H9 (cell line): ENCODE data around the gene SEMA3C. TPM values are rescaled to one million over a fixed set of nuclear protein-coding genes. Genes with fewer than 3 reads are reported as not detected.
A peak's percentile ranks its signal among the peaks of the same experiment; 100 is the strongest.

ENCODE experiments used
- DNase-seq: peaks from one replicate; pipeline ENCODE4 v3.0.0-alpha.2; 2017
- H2AFZ ChIP-seq: one replicate; pipeline ENCODE4 v1.6.1; 2013; ENCODE audit warnings: mild to moderate bottlenecking, low read length, control low read depth, moderate library complexity
- H2AK5ac ChIP-seq: 2 replicates; pipeline ENCODE4 v1.6.1; 2013; ENCODE audit warnings: low read length, control low read depth, mixed read lengths; ENCODE audit not compliant: insufficient read length
- H2BK120ac ChIP-seq: one replicate; pipeline ENCODE4 v1.6.1; 2013; ENCODE audit warnings: low read depth, mild to moderate bottlenecking, low read length, control low read depth, inconsistent platforms; ENCODE audit not compliant: poor library complexity, severe bottlenecking
- H2BK12ac ChIP-seq: 2 replicates; pipeline ENCODE4 v1.6.1; 2013; ENCODE audit warnings: low read length, control low read depth, mixed read lengths, low read depth; ENCODE audit not compliant: insufficient read length
- H2BK15ac ChIP-seq: 2 replicates; pipeline ENCODE4 v1.6.1; 2013; ENCODE audit warnings: low read depth, low read length, control low read depth
- H2BK20ac ChIP-seq: one replicate; pipeline ENCODE4 v1.6.1; 2013; ENCODE audit warnings: low read depth, mild to moderate bottlenecking, low read length, control low read depth, inconsistent platforms; ENCODE audit not compliant: poor library complexity, severe bottlenecking
- H2BK5ac ChIP-seq: 2 replicates; pipeline ENCODE4 v1.6.1; 2013; ENCODE audit warnings: low read length, control low read depth, mixed read lengths; ENCODE audit not compliant: insufficient read length
- H3K14ac ChIP-seq: 2 replicates; pipeline ENCODE4 v1.6.1; 2013; ENCODE audit warnings: low read length, control low read depth; ENCODE audit not compliant: insufficient read depth
- H3K18ac ChIP-seq: 2 replicates; pipeline ENCODE4 v1.6.1; 2013; ENCODE audit warnings: low read depth, mild to moderate bottlenecking, mixed read lengths, low read length, control low read depth; ENCODE audit not compliant: insufficient read length
- H3K23ac ChIP-seq: 2 replicates; pipeline ENCODE4 v1.6.1; 2013; ENCODE audit warnings: low read length, control low read depth, mixed read lengths, low read depth; ENCODE audit not compliant: insufficient read length
- H3K23me2 ChIP-seq: 2 replicates; pipeline ENCODE4 v1.6.1; 2013; ENCODE audit warnings: low read depth, mild to moderate bottlenecking, mixed read lengths, low read length, control low read depth; ENCODE audit not compliant: insufficient read length, poor library complexity, severe bottlenecking
- H3K27ac ChIP-seq: 2 replicates; pipeline ENCODE4 v1.5.1; 2013; ENCODE audit warnings: low read length, control low read depth, mixed read lengths, low read depth; ENCODE audit not compliant: insufficient read length
- H3K27me3 ChIP-seq: 2 replicates; pipeline ENCODE4 v1.6.1; 2013; ENCODE audit warnings: low read length, control low read depth, inconsistent platforms; ENCODE audit not compliant: insufficient read depth
- H3K4ac ChIP-seq: 2 replicates; pipeline ENCODE4 v1.6.1; 2013; ENCODE audit warnings: low read depth, mild to moderate bottlenecking, control low read depth, inconsistent platforms, low read length, moderate library complexity
- H3K4me1 ChIP-seq: 2 replicates; pipeline ENCODE4 v1.6.1; 2013; ENCODE audit warnings: low read length, control low read depth, inconsistent platforms; ENCODE audit not compliant: insufficient read depth
- H3K4me2 ChIP-seq: 2 replicates; pipeline ENCODE4 v1.6.1; 2013; ENCODE audit warnings: low read length, control low read depth, mixed read lengths; ENCODE audit not compliant: insufficient read length, insufficient read depth
- H3K56ac ChIP-seq: 2 replicates; pipeline ENCODE4 v1.6.1; 2013; ENCODE audit warnings: low read depth, mild to moderate bottlenecking, mixed read lengths, low read length, control low read depth; ENCODE audit not compliant: insufficient read length
- H3K79me1 ChIP-seq: 2 replicates; pipeline ENCODE4 v1.6.1; 2013; ENCODE audit warnings: low read depth, mild to moderate bottlenecking, moderate library complexity, low read length, control low read depth, inconsistent platforms; ENCODE audit not compliant: insufficient read depth, poor library complexity, severe bottlenecking
- H3K79me2 ChIP-seq: 2 replicates; pipeline ENCODE4 v1.6.1; 2013; ENCODE audit warnings: low read length, control low read depth, inconsistent platforms; ENCODE audit not compliant: insufficient read depth
- H3K9ac ChIP-seq: 2 replicates; pipeline ENCODE4 v1.6.1; 2013; ENCODE audit warnings: low read length, control low read depth, mixed read lengths; ENCODE audit not compliant: insufficient read length; ENCODE audit errors: extremely low read depth
- H3K9me3 ChIP-seq: one replicate; pipeline ENCODE4 v1.6.1; 2013; ENCODE audit warnings: low read depth, low read length, inconsistent platforms; ENCODE audit not compliant: control insufficient read depth
- H3T11ph ChIP-seq: one replicate; pipeline ENCODE4 v1.6.1; 2013; ENCODE audit warnings: mild to moderate bottlenecking, low read length, control low read depth, inconsistent platforms
- H4K20me1 ChIP-seq: one replicate; pipeline ENCODE4 v1.6.1; 2013; ENCODE audit not compliant: control insufficient read depth, insufficient read length, insufficient read depth
- H4K5ac ChIP-seq: 2 replicates; pipeline ENCODE4 v1.6.1; 2013; ENCODE audit warnings: low read depth, mild to moderate bottlenecking, mixed read lengths, low read length, control low read depth; ENCODE audit not compliant: insufficient read length
- H4K8ac ChIP-seq: replicated peaks from 2 replicates; pipeline ENCODE4 v1.6.1; 2013; ENCODE audit warnings: low read length, control low read depth, mixed read lengths, low read depth; ENCODE audit not compliant: insufficient read length
- H4K91ac ChIP-seq: 2 replicates; pipeline ENCODE4 v1.6.1; 2013; ENCODE audit warnings: low read depth, mild to moderate bottlenecking, moderate library complexity, mixed read lengths, low read length, control low read depth; ENCODE audit not compliant: insufficient read length
- H3K27ac Mint-ChIP-seq, 3 experiments: 2 replicates in 2 of 3; 3 replicates in 1 of 3; pipeline ENCODE4 v1.8.0; 2020 to 2021; ENCODE audit warnings: mixed read lengths in 3 of 3, mild to moderate bottlenecking in 1 of 3, moderate library complexity in 1 of 3
- H3K27me3 Mint-ChIP-seq: 2 replicates; pipeline ENCODE4 v1.8.0; 2021; ENCODE audit warnings: low read depth, mild to moderate bottlenecking, moderate library complexity, mixed read lengths
- H3K36me3 Mint-ChIP-seq, 3 experiments: 2 replicates in 2 of 3; 3 replicates in 1 of 3; pipeline ENCODE4 v1.8.0; 2020 to 2021; ENCODE audit warnings: low read depth in 3 of 3, mixed read lengths in 3 of 3; ENCODE audit not compliant: insufficient read depth in 1 of 3
- H3K4me1 Mint-ChIP-seq, 2 experiments: 2 replicates each; pipeline ENCODE4 v1.8.0; 2020; ENCODE audit warnings: mixed read lengths in 2 of 2
- H3K4me3 Mint-ChIP-seq, 2 experiments: 2 replicates in 1 of 2; 3 replicates in 1 of 2; pipeline ENCODE4 v1.8.0; 2020 to 2021; ENCODE audit warnings: mild to moderate bottlenecking in 2 of 2, mixed read lengths in 2 of 2, moderate library complexity in 1 of 2
- H3K9me3 Mint-ChIP-seq, 2 experiments: 2 replicates in 1 of 2; 3 replicates in 1 of 2; pipeline ENCODE4 v1.8.0; 2020; ENCODE audit warnings: mild to moderate bottlenecking in 2 of 2, mixed read lengths in 2 of 2, moderate library complexity in 1 of 2
- WGBS: extraction: QIAGEN DNeasy Blood & Tissue Kit; methylation state at CpG from one replicate; pipeline ENCODE4 v1.1.7; 2013; ENCODE audit warnings: missing lambda C conversion rate, low lambda C conversion rate, mixed read lengths; ENCODE audit not compliant: insufficient read length; ENCODE audit errors: extremely low coverage; 5-methylcytosine and 5-hydroxymethylcytosine counted together
- total RNA-seq: library from RNA; stranded (reverse); gene quantifications from 2 replicates; pipeline ENCODE4 v1.2.1, GENCODE V29; 2021
- TF ChIP-seq, protein P1 (sequence below): fragments of 200-600 bp; sonication (generic); conservative IDR thresholded peaks from 3 replicates; pipeline ENCODE4 v1.8.0; 2021; ENCODE audit warnings: antibody characterized with exemption, mild to moderate bottlenecking

SEMA3C gene
- total RNA-seq, 1 experiment from 2014 or later, result 1.6 TPM

DNA sequence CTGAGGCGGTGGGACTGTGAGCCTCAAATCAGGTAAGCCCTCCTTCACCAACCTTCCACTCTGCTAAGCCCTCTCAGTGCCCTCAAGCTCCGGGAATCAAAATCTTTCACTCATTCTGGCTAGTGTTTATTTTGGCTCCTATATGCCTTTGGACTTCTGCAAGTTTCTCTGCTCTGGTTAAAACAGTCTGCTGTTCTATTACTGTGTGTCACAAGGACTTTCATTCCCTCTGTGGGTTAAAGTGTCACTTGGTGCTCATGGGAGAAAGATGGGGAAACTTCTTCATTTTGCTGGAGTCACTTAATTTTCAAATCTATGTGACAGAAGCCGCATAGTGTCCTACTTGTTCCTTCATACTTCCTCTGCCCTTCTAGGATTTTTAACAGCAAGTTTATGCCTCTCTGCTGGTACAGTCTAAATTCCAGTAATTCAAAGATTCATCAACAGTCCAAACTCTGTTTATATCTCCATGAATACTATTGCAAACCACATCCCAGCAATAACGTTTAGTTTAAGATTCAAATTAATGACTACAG lies 219.1 kb downstream of the SEMA3C start:
- Histone ChIP-seq H3K9me3 (no peaks in the 10 kb centered on the region), H2BK5ac (no peak overlapping the region), H3K23me2 (no peaks in the 10 kb centered on the region), H3K4ac (no peak overlapping the region), H3K18ac (no peak overlapping the region), H3T11ph (no peak overlapping the region), H2BK20ac (no peak overlapping the region), H2BK120ac (no peak overlapping the region), H2AFZ (no peak overlapping the region), H3K27ac (no peak overlapping the region), H2AK5ac (no peak overlapping the region), H3K4me1 (no peaks in the 10 kb centered on the region), H4K20me1 (no peaks in the 10 kb centered on the region), H2BK12ac (no peak overlapping the region), H4K8ac (no peak overlapping the region), H3K9ac (no peak overlapping the region), H3K23ac (no peak overlapping the region), H2BK15ac (no peak overlapping the region), H4K91ac (no peak overlapping the region), H3K56ac (no peak overlapping the region), H3K14ac (no peak overlapping the region), H3K27me3 (no peaks in the 10 kb centered on the region), H3K4me2 (no peak overlapping the region), H3K79me1 (no peaks in the 10 kb centered on the region), H4K5ac (no peak overlapping the region), H3K79me2 (no peaks in the 10 kb centered on the region)
- peaks cover 2% of the 10 kb centered on the region in 2 experiments; a peak in 2 of 5 replicates for H3K9me3 Mint-ChIP-seq
- WGBS, result no CpG with 5 or more reads among the region's 4 CpGs
- 0 out of 4 replicates have a peak, but pooled peaks cover 0 to 3% of the 10 kb centered on the region in 2 experiments for H3K4me1 Mint-ChIP-seq
- TF ChIP-seq, protein P1, sequence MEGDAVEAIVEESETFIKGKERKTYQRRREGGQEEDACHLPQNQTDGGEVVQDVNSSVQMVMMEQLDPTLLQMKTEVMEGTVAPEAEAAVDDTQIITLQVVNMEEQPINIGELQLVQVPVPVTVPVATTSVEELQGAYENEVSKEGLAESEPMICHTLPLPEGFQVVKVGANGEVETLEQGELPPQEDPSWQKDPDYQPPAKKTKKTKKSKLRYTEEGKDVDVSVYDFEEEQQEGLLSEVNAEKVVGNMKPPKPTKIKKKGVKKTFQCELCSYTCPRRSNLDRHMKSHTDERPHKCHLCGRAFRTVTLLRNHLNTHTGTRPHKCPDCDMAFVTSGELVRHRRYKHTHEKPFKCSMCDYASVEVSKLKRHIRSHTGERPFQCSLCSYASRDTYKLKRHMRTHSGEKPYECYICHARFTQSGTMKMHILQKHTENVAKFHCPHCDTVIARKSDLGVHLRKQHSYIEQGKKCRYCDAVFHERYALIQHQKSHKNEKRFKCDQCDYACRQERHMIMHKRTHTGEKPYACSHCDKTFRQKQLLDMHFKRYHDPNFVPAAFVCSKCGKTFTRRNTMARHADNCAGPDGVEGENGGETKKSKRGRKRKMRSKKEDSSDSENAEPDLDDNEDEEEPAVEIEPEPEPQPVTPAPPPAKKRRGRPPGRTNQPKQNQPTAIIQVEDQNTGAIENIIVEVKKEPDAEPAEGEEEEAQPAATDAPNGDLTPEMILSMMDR, result no peak
- no peak overlapping the region for H3K4me3 Mint-ChIP-seq
- H3K27ac Mint-ChIP-seq, result peak overlapping the region in 1 of 3 experiments; percentile 94; a peak in 1 of 7 replicates
- no peak for DNase-seq
- H3K36me3 Mint-ChIP-seq, result 0 out of 7 replicates have a peak, but pooled peaks cover 0 to 3% (median 0%) of the 10 kb centered on the region in 3 experiments
- H3K27me3 Mint-ChIP-seq, result no peaks in the 10 kb centered on the region
